K562 (cell line): ENCODE measurements around the gene ILKAP. TPM values are rescaled to one million over a fixed set of nuclear protein-coding genes. Genes with fewer than 3 reads are reported as not detected.

Experiments
- DACH1 ChIP-seq: fragments of 450-650 bp; IDR thresholded peaks from 2 replicates; pipeline ENCODE4 v1.6.1; 2018; ENCODE audit not compliant: partially characterized antibody
- GATAD2B ChIP-seq: fragments of 450-650 bp; IDR thresholded peaks from 2 replicates; pipeline ENCODE4 v1.6.1; 2017; ENCODE audit warnings: mild to moderate bottlenecking, borderline replicate concordance
- HNRNPUL1 ChIP-seq: fragments of 200-400 bp; formaldehyde crosslinking; IDR thresholded peaks from 2 replicates; pipeline ENCODE4 v1.6.1; 2017; ENCODE audit warnings: low read length
- NBN ChIP-seq: fragments of 450-650 bp; IDR thresholded peaks from 2 replicates; pipeline ENCODE4 v1.6.1; 2016; ENCODE audit warnings: low read depth, mild to moderate bottlenecking
- NONO ChIP-seq, 2 experiments: fragments of 200-400 bp in 1 of 2; fragments of 450-650 bp in 1 of 2; formaldehyde crosslinking in 1 of 2; IDR thresholded peaks; 2 replicates each; pipeline ENCODE4 v1.6.1; 2017; ENCODE audit warnings: low read depth in 2 of 2, mild to moderate bottlenecking in 2 of 2, moderate library complexity in 2 of 2, low read length in 1 of 2
- POLR3A ChIP-seq: IDR thresholded peaks from 2 replicates; pipeline ENCODE4 v1.6.1; 2011; ENCODE audit warnings: borderline replicate concordance, mild to moderate bottlenecking, moderate library complexity; ENCODE audit not compliant: insufficient read length, insufficient read depth; ENCODE audit errors: extremely low read depth
- POLR3G ChIP-seq: IDR thresholded peaks from 2 replicates; pipeline ENCODE4 v1.6.1; 2011; ENCODE audit not compliant: insufficient read length, insufficient replicate concordance; ENCODE audit errors: extremely low read depth
- RB1 ChIP-seq: fragments of 450-650 bp; IDR thresholded peaks from 2 replicates; pipeline ENCODE4 v1.6.1; 2017; ENCODE audit warnings: low read depth, mild to moderate bottlenecking
- RBFOX2 ChIP-seq: fragments of 200-400 bp; formaldehyde crosslinking; IDR thresholded peaks from 2 replicates; pipeline ENCODE4 v1.6.1; 2017; ENCODE audit warnings: low read depth, mild to moderate bottlenecking, low read length, moderate library complexity
- SRSF1 ChIP-seq: fragments of 200-400 bp; formaldehyde crosslinking; IDR thresholded peaks from 2 replicates; pipeline ENCODE4 v1.6.1; 2017; ENCODE audit warnings: mild to moderate bottlenecking, low read depth, low read length, moderate library complexity
- TCF7L2 ChIP-seq: fragments of 150-350 bp; IDR thresholded peaks from 2 replicates; pipeline ENCODE4 v1.6.1; 2016; ENCODE audit warnings: low read depth, mild to moderate bottlenecking, low read length, moderate library complexity
- ZNF354B ChIP-seq: fragments of 250-450 bp; sonication (Bioruptor Pico); IDR thresholded peaks from 2 replicates; pipeline ENCODE4 v1.4.0; 2020
- ZNF384 ChIP-seq: IDR thresholded peaks from 2 replicates; pipeline ENCODE4 v1.6.1; 2012; ENCODE audit warnings: low read depth, low read length, improper control_type of control experiment
- polyA plus RNA-seq, 8 experiments: library from polyadenylated mRNA; depleted of rRNA in 4 of 8; stranded (reverse) in 5 of 8; unstranded in 3 of 8; fragments of >200 nt; fragmentation: Nextera tagmentation in 2 of 8; fragmentation: Illumina TruSeq in 1 of 8; extraction: Ambion mirVana in 2 of 8; extraction: Trizol in 1 of 8; gene quantifications; 2 replicates each; pipeline versions ENCODE4 v1.2.1 to v1.2.3, GENCODE V29; 2011 to 2014; ENCODE audit warnings: inconsistent platforms in 1 of 8, missing spikeins in 1 of 8
- total RNA-seq, 7 experiments: library from RNA; depleted of rRNA in 6 of 7; stranded (reverse); fragments of >200 nt in 6 of 7; fragmentation: Illumina TruSeq in 2 of 7; extraction: Trizol in 2 of 7; gene quantifications; 2 replicates each; pipeline versions ENCODE4 v1.2.1 to v1.2.3, GENCODE V29; 2011 to 2021; ENCODE audit warnings: low replicate concordance in 1 of 7
- TF ChIP-seq, protein P1 (sequence below), 2 experiments: fragments of 450-650 bp; IDR thresholded peaks; 2 replicates each; pipeline ENCODE4 v1.6.1; 2018; ENCODE audit warnings: mild to moderate bottlenecking in 2 of 2, low read depth in 1 of 2; ENCODE audit not compliant: partially characterized antibody in 2 of 2
- TF ChIP-seq, protein P2 (sequence below), 2 experiments: fragments of 250-450 bp in 1 of 2; fragments of 450-650 bp in 1 of 2; sonication (Bioruptor Pico) in 1 of 2; IDR thresholded peaks; 2 replicates each; pipeline versions ENCODE4 v1.6.1 to v1.8.0; 2016 to 2021; ENCODE audit warnings: mild to moderate bottlenecking in 2 of 2, moderate library complexity in 2 of 2, missing compliant biosample characterization in 1 of 2, missing genetic modification characterization in 1 of 2
- TF ChIP-seq, protein P3 (sequence below): sonication (generic); formaldehyde crosslinking; IDR thresholded peaks from 2 replicates; pipeline ENCODE4 v1.8.0; 2022; ENCODE audit warnings: mild to moderate bottlenecking, missing genetic modification reagents
- TF ChIP-seq, protein P4 (sequence below): IDR thresholded peaks from 3 replicates; pipeline ENCODE4 v1.6.1; 2011; ENCODE audit warnings: borderline replicate concordance, mild to moderate bottlenecking, moderate library complexity; ENCODE audit not compliant: insufficient read length; ENCODE audit errors: extremely low read depth

The ILKAP gene
- total and polyA plus RNA-seq, 9 of the 15 experiments (the other 6 are each of a cell fraction or from before 2014, with no cell fraction given), result 3.1 to 43.9 (median 20.7) TPM

DNA sequence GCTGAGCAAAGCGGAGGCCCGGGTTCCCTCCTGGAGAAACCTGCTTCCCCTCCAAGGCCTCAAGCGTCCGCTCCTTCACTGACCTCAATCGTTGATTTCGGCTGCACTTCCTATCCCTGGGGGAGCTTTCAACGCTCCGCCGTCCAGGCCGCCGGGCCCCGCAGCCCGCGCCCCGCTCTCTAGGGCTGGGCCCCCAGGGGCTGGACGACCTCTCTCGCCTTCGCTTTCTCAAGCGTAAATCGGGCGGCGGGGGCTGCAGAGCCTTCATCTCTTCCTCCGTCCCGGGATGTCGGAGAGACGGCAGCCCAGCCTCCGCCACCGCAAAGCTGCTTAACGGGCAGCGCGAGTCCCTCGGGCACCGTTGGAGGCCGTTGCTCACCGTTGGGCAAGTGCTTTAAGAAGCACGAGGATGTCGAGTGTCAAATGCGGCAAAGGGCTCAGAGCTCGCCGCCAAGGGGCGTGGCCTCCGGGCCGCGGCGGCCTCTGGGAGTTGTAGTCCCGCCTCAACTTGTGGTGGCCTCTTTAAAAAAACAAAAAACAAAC is 27.8 kb upstream of the ILKAP start (continued):
- TF ChIP-seq, protein P1, sequence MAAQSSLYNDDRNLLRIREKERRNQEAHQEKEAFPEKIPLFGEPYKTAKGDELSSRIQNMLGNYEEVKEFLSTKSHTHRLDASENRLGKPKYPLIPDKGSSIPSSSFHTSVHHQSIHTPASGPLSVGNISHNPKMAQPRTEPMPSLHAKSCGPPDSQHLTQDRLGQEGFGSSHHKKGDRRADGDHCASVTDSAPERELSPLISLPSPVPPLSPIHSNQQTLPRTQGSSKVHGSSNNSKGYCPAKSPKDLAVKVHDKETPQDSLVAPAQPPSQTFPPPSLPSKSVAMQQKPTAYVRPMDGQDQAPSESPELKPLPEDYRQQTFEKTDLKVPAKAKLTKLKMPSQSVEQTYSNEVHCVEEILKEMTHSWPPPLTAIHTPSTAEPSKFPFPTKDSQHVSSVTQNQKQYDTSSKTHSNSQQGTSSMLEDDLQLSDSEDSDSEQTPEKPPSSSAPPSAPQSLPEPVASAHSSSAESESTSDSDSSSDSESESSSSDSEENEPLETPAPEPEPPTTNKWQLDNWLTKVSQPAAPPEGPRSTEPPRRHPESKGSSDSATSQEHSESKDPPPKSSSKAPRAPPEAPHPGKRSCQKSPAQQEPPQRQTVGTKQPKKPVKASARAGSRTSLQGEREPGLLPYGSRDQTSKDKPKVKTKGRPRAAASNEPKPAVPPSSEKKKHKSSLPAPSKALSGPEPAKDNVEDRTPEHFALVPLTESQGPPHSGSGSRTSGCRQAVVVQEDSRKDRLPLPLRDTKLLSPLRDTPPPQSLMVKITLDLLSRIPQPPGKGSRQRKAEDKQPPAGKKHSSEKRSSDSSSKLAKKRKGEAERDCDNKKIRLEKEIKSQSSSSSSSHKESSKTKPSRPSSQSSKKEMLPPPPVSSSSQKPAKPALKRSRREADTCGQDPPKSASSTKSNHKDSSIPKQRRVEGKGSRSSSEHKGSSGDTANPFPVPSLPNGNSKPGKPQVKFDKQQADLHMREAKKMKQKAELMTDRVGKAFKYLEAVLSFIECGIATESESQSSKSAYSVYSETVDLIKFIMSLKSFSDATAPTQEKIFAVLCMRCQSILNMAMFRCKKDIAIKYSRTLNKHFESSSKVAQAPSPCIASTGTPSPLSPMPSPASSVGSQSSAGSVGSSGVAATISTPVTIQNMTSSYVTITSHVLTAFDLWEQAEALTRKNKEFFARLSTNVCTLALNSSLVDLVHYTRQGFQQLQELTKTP (IDR thresholded peaks at IDR 0.05; ENCODE audit: low read depth in 1 of 2, partially characterized antibody in 2 of 2), result peak in 1 of 2 experiments; percentile 93
- TF ChIP-seq DACH1 (no peak), SRSF1 (no peak), HNRNPUL1 (no peak), ZNF354B (CRISPR knock-in tag) (no peak), NBN (no peak), NONO (IDR thresholded peaks at IDR 0.05; ENCODE audit: low read depth in 2 of 2, low read length in 1 of 2) (no peak), RBFOX2 (peak; percentile 90), GATAD2B (no peak), TCF7L2 (no peak), RB1 (peak; percentile 56; the same call in 1 of the 2 replicates), POLR3G (no peak), ZNF384 (0 out of 2 replicates have a peak, but pooled peaks have one; percentile 20), POLR3A (no peak)
- TF ChIP-seq, protein P2, sequence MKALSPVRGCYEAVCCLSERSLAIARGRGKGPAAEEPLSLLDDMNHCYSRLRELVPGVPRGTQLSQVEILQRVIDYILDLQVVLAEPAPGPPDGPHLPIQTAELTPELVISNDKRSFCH (CRISPR knock-in tag; IDR thresholded peaks at IDR 0.05), result no peak
- TF ChIP-seq, protein P2 (tag; IDR thresholded peaks at IDR 0.05), result no peak
- TF ChIP-seq, protein P3, sequence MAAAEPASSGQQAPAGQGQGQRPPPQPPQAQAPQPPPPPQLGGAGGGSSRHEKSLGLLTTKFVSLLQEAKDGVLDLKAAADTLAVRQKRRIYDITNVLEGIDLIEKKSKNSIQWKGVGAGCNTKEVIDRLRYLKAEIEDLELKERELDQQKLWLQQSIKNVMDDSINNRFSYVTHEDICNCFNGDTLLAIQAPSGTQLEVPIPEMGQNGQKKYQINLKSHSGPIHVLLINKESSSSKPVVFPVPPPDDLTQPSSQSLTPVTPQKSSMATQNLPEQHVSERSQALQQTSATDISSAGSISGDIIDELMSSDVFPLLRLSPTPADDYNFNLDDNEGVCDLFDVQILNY, result no peak
- TF ChIP-seq, protein P4, sequence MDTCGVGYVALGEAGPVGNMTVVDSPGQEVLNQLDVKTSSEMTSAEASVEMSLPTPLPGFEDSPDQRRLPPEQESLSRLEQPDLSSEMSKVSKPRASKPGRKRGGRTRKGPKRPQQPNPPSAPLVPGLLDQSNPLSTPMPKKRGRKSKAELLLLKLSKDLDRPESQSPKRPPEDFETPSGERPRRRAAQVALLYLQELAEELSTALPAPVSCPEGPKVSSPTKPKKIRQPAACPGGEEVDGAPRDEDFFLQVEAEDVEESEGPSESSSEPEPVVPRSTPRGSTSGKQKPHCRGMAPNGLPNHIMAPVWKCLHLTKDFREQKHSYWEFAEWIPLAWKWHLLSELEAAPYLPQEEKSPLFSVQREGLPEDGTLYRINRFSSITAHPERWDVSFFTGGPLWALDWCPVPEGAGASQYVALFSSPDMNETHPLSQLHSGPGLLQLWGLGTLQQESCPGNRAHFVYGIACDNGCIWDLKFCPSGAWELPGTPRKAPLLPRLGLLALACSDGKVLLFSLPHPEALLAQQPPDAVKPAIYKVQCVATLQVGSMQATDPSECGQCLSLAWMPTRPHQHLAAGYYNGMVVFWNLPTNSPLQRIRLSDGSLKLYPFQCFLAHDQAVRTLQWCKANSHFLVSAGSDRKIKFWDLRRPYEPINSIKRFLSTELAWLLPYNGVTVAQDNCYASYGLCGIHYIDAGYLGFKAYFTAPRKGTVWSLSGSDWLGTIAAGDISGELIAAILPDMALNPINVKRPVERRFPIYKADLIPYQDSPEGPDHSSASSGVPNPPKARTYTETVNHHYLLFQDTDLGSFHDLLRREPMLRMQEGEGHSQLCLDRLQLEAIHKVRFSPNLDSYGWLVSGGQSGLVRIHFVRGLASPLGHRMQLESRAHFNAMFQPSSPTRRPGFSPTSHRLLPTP, result no peak
